ENCODE results near the gene TMEM185B.

- no peak for TF ChIP-seq CTCF (IDR thresholded peaks at IDR 0.05; ENCODE audit: insufficient read depth, low read length, poor library complexity, severe bottlenecking)
- TF ChIP-seq EZH2phosphoT487 (conservative IDR thresholded peaks at IDR 0.05; ENCODE audit: low read length), result no peak
These were observed 34.3 kb upstream of the TMEM185B start for GRCh38 chr2:120257522-120257921.
